IMR-90 (cell line): ENCODE data around the gene SLC8A1. TPM values are rescaled to one million over a fixed set of nuclear protein-coding genes. Genes with fewer than 3 reads are reported as not detected.

Experiments
- ATAC-seq: fragments of 200-7000 bp; cut with Tn5 transposase; 2 replicates; pipeline ENCODE4 v1.9.1; 2020; ENCODE audit warnings: low read depth, mild to moderate bottlenecking, moderate library complexity
- BruUV-seq: library from RNA; stranded (reverse); fragments of 400-500 nt; replicated peaks from 2 replicates; lab custom pipeline; 2021; lab: Mats Ljungman, UMichigan
- CTCF ChIA-PET: fragments of 300-600 bp; formaldehyde crosslinking; extraction: SDS; loops from one replicate; lab custom pipeline; 2021; ENCODE audit warnings: antibody characterized with exemption; lab: Yijun Ruan, JAX
- POLR2A ChIA-PET: fragments of 300-600 bp; sonication (Branson Sonifier 250); formaldehyde crosslinking; loops from one replicate; lab custom pipeline; 2022; ENCODE audit warnings: antibody characterized with exemption; ENCODE audit not compliant: unreplicated experiment; lab: Charles Lee
- DNase-seq: peaks from one replicate; pipeline ENCODE4 v3.0.0; 2013
- H2AFZ ChIP-seq: replicated peaks from 2 replicates; pipeline ENCODE3; 2013; ENCODE audit warnings: low read length, mild to moderate bottlenecking; ENCODE audit not compliant: poor library complexity
- H2AK5ac ChIP-seq: 2 replicates; pipeline ENCODE4 v1.6.1; 2013; ENCODE audit warnings: low read depth, low read length, inconsistent platforms
- H2AK9ac ChIP-seq: replicated peaks from 2 replicates; pipeline ENCODE3; 2013; ENCODE audit warnings: mild to moderate bottlenecking, low read depth, low read length, moderate library complexity; ENCODE audit not compliant: poor library complexity
- H2BK120ac ChIP-seq: 2 replicates; pipeline ENCODE4 v1.6.1; 2013; ENCODE audit warnings: low read depth, low read length, inconsistent platforms
- H2BK15ac ChIP-seq: 3 replicates; pipeline ENCODE4 v1.6.1; 2013; ENCODE audit warnings: low read depth, low read length, inconsistent platforms
- H2BK20ac ChIP-seq: 2 replicates; pipeline ENCODE4 v1.6.1; 2013; ENCODE audit warnings: low read depth, mild to moderate bottlenecking, inconsistent platforms, low read length, moderate library complexity
- H2BK5ac ChIP-seq: 2 replicates; pipeline ENCODE4 v1.6.1; 2013; ENCODE audit warnings: mild to moderate bottlenecking, low read depth, low read length, inconsistent platforms; ENCODE audit not compliant: poor library complexity, severe bottlenecking
- H3K14ac ChIP-seq: replicated peaks from 2 replicates; pipeline ENCODE4 v1.6.1; 2013; ENCODE audit warnings: low read depth, low read length, inconsistent platforms
- H3K18ac ChIP-seq: 2 replicates; pipeline ENCODE4 v1.6.1; 2013; ENCODE audit warnings: low read depth, low read length, control low read depth
- H3K23ac ChIP-seq: 2 replicates; pipeline ENCODE4 v1.6.1; 2013; ENCODE audit warnings: low read depth, low read length, inconsistent platforms
- H3K27ac ChIP-seq: 2 replicates; pipeline ENCODE4 v1.5.1; 2013; ENCODE audit warnings: mild to moderate bottlenecking, control low read depth, low read length; ENCODE audit not compliant: insufficient read depth
- H3K27me3 ChIP-seq: 2 replicates; pipeline ENCODE4 v1.6.1; 2013; ENCODE audit warnings: low read length; ENCODE audit not compliant: control insufficient read depth, insufficient read depth
- H3K36me3 ChIP-seq: 2 replicates; pipeline ENCODE4 v1.6.1; 2013; ENCODE audit warnings: low read length, mixed read lengths; ENCODE audit not compliant: control insufficient read depth, insufficient read depth
- H3K4ac ChIP-seq: 2 replicates; pipeline ENCODE4 v1.6.1; 2013; ENCODE audit warnings: low read depth, low read length, inconsistent platforms
- H3K4me1 ChIP-seq: 2 replicates; pipeline ENCODE4 v1.6.1; 2013; ENCODE audit warnings: low read length, mixed read lengths; ENCODE audit not compliant: control insufficient read depth, insufficient read depth
- H3K4me2 ChIP-seq: 2 replicates; pipeline ENCODE4 v1.6.1; 2013; ENCODE audit warnings: low read depth, mild to moderate bottlenecking, control low read depth, low read length, moderate library complexity
- H3K4me3 ChIP-seq: 2 replicates; pipeline ENCODE4 v1.5.1; 2013; ENCODE audit warnings: low read depth, mild to moderate bottlenecking, control low read depth, low read length, moderate library complexity; ENCODE audit not compliant: insufficient read depth
- H3K56ac ChIP-seq: 2 replicates; pipeline ENCODE4 v1.6.1; 2013; ENCODE audit warnings: low read length, inconsistent platforms; ENCODE audit not compliant: insufficient read depth; ENCODE audit errors: extremely low read depth
- H3K79me1 ChIP-seq, 2 experiments: 2 replicates each; pipeline ENCODE4 v1.6.1; 2013; ENCODE audit warnings: low read length in 2 of 2, inconsistent platforms in 1 of 2, low read depth in 1 of 2
- H3K9ac ChIP-seq: 2 replicates; pipeline ENCODE4 v1.6.1; 2013; ENCODE audit warnings: low read depth, low read length, control low read depth
- H3K9me1 ChIP-seq: 2 replicates; pipeline ENCODE4 v1.6.1; 2013; ENCODE audit warnings: low read length, inconsistent platforms; ENCODE audit not compliant: insufficient read depth
- H3K9me3 ChIP-seq: 2 replicates; pipeline ENCODE4 v1.6.1; 2013; ENCODE audit warnings: low read length; ENCODE audit not compliant: control insufficient read depth, insufficient read depth
- H4K20me1 ChIP-seq: 2 replicates; pipeline ENCODE4 v1.6.1; 2013; ENCODE audit warnings: low read length, inconsistent platforms; ENCODE audit not compliant: insufficient read depth
- H4K5ac ChIP-seq: 2 replicates; pipeline ENCODE4 v1.6.1; 2013; ENCODE audit warnings: mild to moderate bottlenecking, low read depth, low read length, control low read depth
- H4K8ac ChIP-seq, 2 experiments: 2 replicates each; pipeline ENCODE4 v1.6.1; 2013; ENCODE audit warnings: low read depth in 2 of 2, low read length in 2 of 2, control low read depth in 1 of 2, inconsistent platforms in 1 of 2
- H4K91ac ChIP-seq: 2 replicates; pipeline ENCODE4 v1.6.1; 2013; ENCODE audit warnings: low read depth, low read length, inconsistent platforms; ENCODE audit not compliant: insufficient read depth
- CEBPB ChIP-seq: IDR thresholded peaks from 2 replicates; pipeline ENCODE4 v1.6.1; 2012; ENCODE audit warnings: low read depth, low read length, improper control_type of control experiment
- CHD1 ChIP-seq: IDR thresholded peaks from 2 replicates; pipeline ENCODE4 v1.6.1; 2012; ENCODE audit warnings: low read depth, low read length, improper control_type of control experiment
- MAFK ChIP-seq: IDR thresholded peaks from 2 replicates; pipeline ENCODE4 v1.6.1; 2012; ENCODE audit warnings: low read depth, low read length, improper control_type of control experiment
- MAZ ChIP-seq: IDR thresholded peaks from 2 replicates; pipeline ENCODE4 v1.6.1; 2012; ENCODE audit warnings: low read depth, mild to moderate bottlenecking, low read length, improper control_type of control experiment, moderate library complexity, borderline replicate concordance
- NFE2L2 ChIP-seq: fragments of 150-350 bp; IDR thresholded peaks from 2 replicates; pipeline ENCODE4 v1.6.1; 2016; ENCODE audit warnings: low read depth, mild to moderate bottlenecking, low read length
- RFX5 ChIP-seq: IDR thresholded peaks from 2 replicates; pipeline ENCODE4 v1.8.0; 2012; ENCODE audit warnings: low read depth, mild to moderate bottlenecking, low read length, moderate library complexity
- WGBS, 2 experiments: methylation state at CpG; one replicate each; pipeline versions ENCODE4 v1.1.5 to v1.1.7; 2013; ENCODE audit warnings: missing lambda C conversion rate in 2 of 2; ENCODE audit not compliant: insufficient read length in 1 of 2; ENCODE audit errors: extremely low coverage in 2 of 2; 5-methylcytosine and 5-hydroxymethylcytosine counted together
- dilution Hi-C: fragments of 300-500 bp; cut with HindIII; formaldehyde crosslinking; loops from one replicate; pipeline ENCODE4 v1.14.3; 2018; ENCODE audit warnings: low sequenced_read_pairs; ENCODE audit not compliant: unreplicated experiment
- in situ Hi-C: fragments of 300-500 bp; cut with MboI; formaldehyde crosslinking; loops from 3 replicates; pipeline ENCODE4 v1.14.3; 2019; ENCODE audit warnings: low sequenced_read_pairs, inconsistent platforms, mixed read lengths
- intact Hi-C: fragments of 100-400 bp; cut with micrococcal nuclease; formaldehyde crosslinking; loops from 2 replicates; pipeline ENCODE4 v1.10.0; 2022
- polyA plus RNA-seq, 3 experiments: library from polyadenylated mRNA; depleted of rRNA; stranded (reverse); fragments of >200 nt; gene quantifications; 2 replicates each; pipeline ENCODE4 v1.2.3, GENCODE V29; 2012; ENCODE audit warnings: low replicate concordance in 1 of 3
- total RNA-seq: library from RNA; depleted of rRNA; stranded (reverse); fragments of >200 nt; gene quantifications from 2 replicates; pipeline ENCODE4 v1.2.3, GENCODE V29; 2012

Gene SLC8A1
- total and polyA plus RNA-seq, 2 of the 4 experiments (the other 2 are of a cell fraction) = 7.7 to 57.0 TPM

DNA sequence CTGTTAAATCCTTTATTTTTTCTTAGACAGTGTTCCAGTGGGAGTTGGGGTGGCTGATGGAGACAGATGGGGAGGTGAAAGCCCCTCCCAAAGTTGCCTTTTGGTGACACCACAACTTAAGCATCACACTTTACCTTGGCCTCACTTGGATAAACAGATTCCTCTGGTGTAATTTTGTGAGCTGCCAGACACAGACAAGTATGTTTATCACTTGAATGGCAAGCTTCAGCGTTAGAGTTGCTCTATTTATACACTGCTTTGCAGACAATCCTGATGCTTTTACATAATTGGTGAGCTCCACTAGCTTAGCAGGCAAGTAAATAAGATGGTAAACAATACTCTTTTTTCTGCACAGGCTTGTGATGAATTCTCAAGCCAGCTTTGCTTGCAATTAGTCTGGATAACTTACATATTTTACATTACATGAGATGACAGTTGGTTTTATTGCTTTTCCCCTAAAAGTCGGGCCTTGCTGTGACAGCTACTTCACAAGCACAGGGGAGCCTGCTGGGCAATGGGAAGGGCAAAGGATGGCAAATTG lies 226.2 kb downstream of the SLC8A1 start:
- Histone ChIP-seq H2BK15ac (no peak overlapping the region), H4K5ac (peak overlapping the region; percentile 73; the same call in 1 of the 2 replicates), H2AK9ac (no peak overlapping the region), H3K4ac (no peak overlapping the region), H4K8ac (no peak overlapping the region), H3K23ac (no peak overlapping the region), H3K4me3 (no peak overlapping the region), H3K14ac (no peak overlapping the region), H2BK20ac (no peak overlapping the region), H2BK120ac (no peak overlapping the region), H3K27ac (no peak overlapping the region), H2AK5ac (no peak overlapping the region), H3K18ac (peak overlapping the region; percentile 56; the same call in 1 of the 2 replicates), H3K56ac (no peak overlapping the region), H3K4me2 (no peak overlapping the region), H2AFZ (no peak overlapping the region), H2BK5ac (peak overlapping the region; percentile 12), H4K91ac (no peak overlapping the region), H3K9me1 (no peaks in the 10 kb centered on the region), H3K36me3 (no peaks in the 10 kb centered on the region), H3K9me3 (no peaks in the 10 kb centered on the region), H3K4me1 (peaks cover 5% of the 10 kb centered on the region), H3K9ac (no peak overlapping the region), H4K20me1 (no peaks in the 10 kb centered on the region), H3K27me3 (no peaks in the 10 kb centered on the region), H3K79me1 (peaks cover 7% of the 10 kb centered on the region in 2 experiments; a peak in 2 of 4 replicates)
- in situ Hi-C loops = no loop called here
- intact Hi-C loops = no loop called here
- peak; percentile 40 for ATAC-seq
- no TSS peak for BruUV-seq
- ChIA-PET POLR2A (interaction anchor here (0.7 kb wide), 1 partner anchor 126 kb away, joined by 3 read pairs; no protein-coding TSS in a partner anchor), CTCF (no interaction called here)
- no CpG with 5 or more reads among the region's 2 CpGs for WGBS, 2 experiments
- dilution Hi-C loops = no loop called here
- no peak for DNase-seq
- TF ChIP-seq MAFK (no peak), CHD1 (no peak), RFX5 (no peak), CEBPB (no peak), MAZ (no peak), NFE2L2 (no peak)
